Gastrocnemius medialis (tissue), 4 donors: ENCODE data around the gene L3HYPDH.

Experiments
- POLR2A ChIP-seq, 2 donors: fragments of 450-650 bp; IDR thresholded peaks; one replicate each; pipeline ENCODE4 v1.6.1; 2017; ENCODE audit warnings: antibody characterized with exemption in 2 of 2, mild to moderate bottlenecking in 2 of 2, moderate library complexity in 2 of 2
- TF ChIP-seq, protein P1 (sequence below), 5 experiments: fragments of 450-650 bp in 3 of 5; fragments of 200-600 bp in 2 of 5; sonication (generic) in 2 of 5; IDR thresholded peaks in 4 of 5; conservative IDR thresholded peaks in 1 of 5; 1 replicate in 4 of 5; 2 replicates in 1 of 5; pipeline ENCODE4 v1.5.1; 2016 to 2019; ENCODE audit warnings: antibody characterized with exemption in 5 of 5, mild to moderate bottlenecking in 3 of 5, moderate library complexity in 3 of 5

DNA sequence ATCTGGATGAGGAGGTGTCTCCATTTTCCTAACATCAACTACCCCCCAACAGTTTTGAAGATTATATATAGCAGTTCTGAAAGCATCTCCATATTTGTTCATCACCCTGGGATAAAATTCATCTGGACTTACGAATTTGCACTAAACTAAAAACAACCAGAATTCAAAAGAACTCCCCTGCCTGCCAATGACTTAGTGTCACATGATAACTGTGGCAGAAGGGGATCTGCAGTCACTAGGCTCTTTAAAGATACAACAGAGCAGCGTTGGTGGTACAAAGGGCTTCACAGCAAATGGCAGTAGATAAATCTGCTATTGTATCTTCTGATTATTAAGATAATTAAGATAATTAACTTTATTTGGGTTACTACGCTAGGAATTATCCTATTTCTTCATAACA, 49.1 kb downstream of the L3HYPDH start:
- TF ChIP-seq, protein P1, sequence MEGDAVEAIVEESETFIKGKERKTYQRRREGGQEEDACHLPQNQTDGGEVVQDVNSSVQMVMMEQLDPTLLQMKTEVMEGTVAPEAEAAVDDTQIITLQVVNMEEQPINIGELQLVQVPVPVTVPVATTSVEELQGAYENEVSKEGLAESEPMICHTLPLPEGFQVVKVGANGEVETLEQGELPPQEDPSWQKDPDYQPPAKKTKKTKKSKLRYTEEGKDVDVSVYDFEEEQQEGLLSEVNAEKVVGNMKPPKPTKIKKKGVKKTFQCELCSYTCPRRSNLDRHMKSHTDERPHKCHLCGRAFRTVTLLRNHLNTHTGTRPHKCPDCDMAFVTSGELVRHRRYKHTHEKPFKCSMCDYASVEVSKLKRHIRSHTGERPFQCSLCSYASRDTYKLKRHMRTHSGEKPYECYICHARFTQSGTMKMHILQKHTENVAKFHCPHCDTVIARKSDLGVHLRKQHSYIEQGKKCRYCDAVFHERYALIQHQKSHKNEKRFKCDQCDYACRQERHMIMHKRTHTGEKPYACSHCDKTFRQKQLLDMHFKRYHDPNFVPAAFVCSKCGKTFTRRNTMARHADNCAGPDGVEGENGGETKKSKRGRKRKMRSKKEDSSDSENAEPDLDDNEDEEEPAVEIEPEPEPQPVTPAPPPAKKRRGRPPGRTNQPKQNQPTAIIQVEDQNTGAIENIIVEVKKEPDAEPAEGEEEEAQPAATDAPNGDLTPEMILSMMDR (IDR thresholded peaks at IDR 0.05 in 4 of 5, conservative IDR thresholded peaks at IDR 0.05 in 1 of 5), result no peak
- no peak for TF ChIP-seq POLR2A (IDR thresholded peaks at IDR 0.05)
